Measurements from ENCODE around the gene CELSR1. TPM values are rescaled to one million over a fixed set of nuclear protein-coding genes. Genes with fewer than 3 reads are reported as not detected.

CELSR1 gene
- polyA plus RNA-seq, 1 experiment, result 1.0 TPM

GRCh38 chr22:46531581-46532175 lies 5.7 kb downstream of the CELSR1 start:
- Histone ChIP-seq H3K36me3 (ENCODE audit: control insufficient read depth, insufficient read depth, low read length) (no peaks in the 10 kb centered on the region), H3K27me3 (ENCODE audit: control insufficient read depth, insufficient read depth, low read length) (no peaks in the 10 kb centered on the region), H3K4me3 (ENCODE audit: low read depth, low read length) (no peak overlapping the region)
- ChIA-PET POLR2A (no interaction called here), CTCF (interaction anchor here (2.9 kb wide), 1 partner anchor 10 kb away, joined by 7 read pairs; no protein-coding TSS in a partner anchor)
- DNase-seq (ENCODE audit: low read depth), result no peak
- TF ChIP-seq CTCF (IDR thresholded peaks at IDR 0.05; ENCODE audit: insufficient read depth, low read depth, low read length), result no peak

- DNase-seq (ENCODE audit: low read depth), result no peak
- peaks cover 4% of the 10 kb centered on the region; the same call in 1 of the 2 replicates for H3K27me3 ChIP-seq (ENCODE audit: control insufficient read depth, insufficient read depth, low read length)
- no peak overlapping the region for H3K4me3 ChIP-seq (ENCODE audit: low read depth, low read length)
- CTCF ChIA-PET, result interaction anchor here (1.8 kb wide), 1 partner anchor 161 kb away, joined by 8 read pairs; no protein-coding TSS in a partner anchor
- no peak for TF ChIP-seq CTCF (IDR thresholded peaks at IDR 0.05; ENCODE audit: insufficient read depth, low read depth, low read length)
- POLR2A ChIA-PET, result no interaction called here
- no peaks in the 10 kb centered on the region for H3K36me3 ChIP-seq (ENCODE audit: control insufficient read depth, insufficient read depth, low read length)
Observed at GRCh38 chr22:46528121-46528610, 9.3 kb downstream of the CELSR1 start.

- ChIA-PET CTCF (interaction anchor here (1.8 kb wide), 1 partner anchor 159 kb away, joined by 8 read pairs; no protein-coding TSS in a partner anchor), POLR2A (no interaction called here)
- Histone ChIP-seq H3K4me3 (ENCODE audit: low read depth, low read length) (no peak overlapping the region), H3K27me3 (ENCODE audit: control insufficient read depth, insufficient read depth, low read length) (peaks cover 4% of the 10 kb centered on the region; the same call in 1 of the 2 replicates), H3K36me3 (ENCODE audit: control insufficient read depth, insufficient read depth, low read length) (no peaks in the 10 kb centered on the region)
- no peak for DNase-seq (ENCODE audit: low read depth)
- no peak for TF ChIP-seq CTCF (IDR thresholded peaks at IDR 0.05; ENCODE audit: insufficient read depth, low read depth, low read length)
Observed at GRCh38 chr22:46526244-46526839, 11.1 kb downstream of the CELSR1 start.

- Histone ChIP-seq H3K4me3 (ENCODE audit: low read depth, low read length) (no peak overlapping the region), H3K27me3 (ENCODE audit: control insufficient read depth, insufficient read depth, low read length) (peaks cover 4% of the 10 kb centered on the region; the same call in 1 of the 2 replicates), H3K36me3 (ENCODE audit: control insufficient read depth, insufficient read depth, low read length) (no peaks in the 10 kb centered on the region)
- ChIA-PET POLR2A (no interaction called here), CTCF (no interaction called here)
- no peak for DNase-seq (ENCODE audit: low read depth)
- no peak for TF ChIP-seq CTCF (IDR thresholded peaks at IDR 0.05; ENCODE audit: insufficient read depth, low read depth, low read length)
Observed at GRCh38 chr22:46525389-46526243, 11.8 kb downstream of the CELSR1 start.
